Activated effector memory CD4-positive, alpha-beta T cell treated with anti-CD3 and anti-CD28 coated beads, Interleukin-2, amount 50 U/mL, for 16 hours (primary cell): ENCODE measurements around the gene TRAPPC11.

Experiments
- DNase-seq: peaks from one replicate; pipeline ENCODE4 v3.0.0-alpha.2; 2020

The TRAPPC11 gene

DNA sequence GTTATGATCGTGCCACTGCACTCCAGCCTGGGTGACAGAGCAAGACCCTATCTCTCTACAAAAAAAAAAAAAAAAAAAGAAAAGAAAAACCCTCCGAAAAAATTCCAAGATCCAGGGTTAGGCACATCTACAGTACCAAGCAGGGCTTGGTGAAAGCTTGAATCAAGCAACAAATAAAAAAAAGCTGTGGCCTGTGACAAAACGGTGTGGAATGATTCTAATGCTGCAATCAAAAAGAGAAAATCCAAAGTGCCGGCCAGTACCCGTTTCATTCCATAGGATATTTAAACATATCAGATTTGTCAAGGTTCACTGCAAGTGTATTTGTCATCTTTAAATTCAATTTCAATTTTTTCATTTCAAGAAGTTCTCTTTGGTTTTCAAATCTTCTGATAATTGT, 20.7 kb upstream of the TRAPPC11 start:
- DNase-seq = no peak

DNA sequence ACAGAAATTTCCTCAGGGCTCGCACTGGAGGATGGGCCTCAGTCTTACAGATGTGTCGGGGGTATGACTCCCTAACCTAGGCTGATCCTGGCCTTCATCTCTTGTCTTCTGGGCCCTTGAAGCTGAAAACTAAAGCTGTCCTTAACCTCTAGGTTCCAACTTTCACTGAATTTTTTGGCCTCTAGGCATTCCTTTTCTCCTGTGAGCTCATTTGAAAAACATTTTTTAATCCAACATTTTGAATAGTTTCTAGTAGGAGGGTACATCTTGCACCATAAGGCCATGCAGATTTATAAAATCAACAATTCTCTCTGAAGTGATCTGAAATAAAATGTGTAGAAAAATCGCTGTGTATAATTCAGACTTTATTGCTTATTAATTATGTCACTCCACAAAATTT, 19.8 kb upstream of the TRAPPC11 start:
- no peak for DNase-seq

GRCh38 chr4:183645326-183645725, 13.8 kb upstream of the TRAPPC11 start:
- no peak for DNase-seq

GRCh38 chr4:183657564-183657963, 1.5 kb upstream of the TRAPPC11 start:
- no peak for DNase-seq

GRCh38 chr4:183658362-183659028, 598 bp upstream of the TRAPPC11 start:
- peak; percentile 69 for DNase-seq

DNA sequence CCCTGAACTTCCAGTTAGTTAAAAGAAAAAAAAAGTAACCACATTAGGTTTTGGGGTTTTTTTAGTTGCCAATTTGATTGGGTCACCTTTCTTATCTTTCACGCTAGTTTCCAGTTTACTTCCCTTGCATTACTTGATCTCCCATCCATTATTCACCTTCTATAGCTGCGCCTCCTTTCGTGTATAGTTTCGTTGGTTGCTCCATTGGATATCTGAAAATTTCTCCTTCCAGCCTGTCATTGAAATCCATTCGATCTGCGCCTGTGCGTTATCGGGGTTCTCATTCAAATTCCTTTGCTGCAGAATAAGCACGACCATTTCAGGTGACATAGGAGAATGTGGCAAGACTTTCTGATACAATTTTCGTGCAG, 764 bp downstream of the TRAPPC11 start:
- no peak for DNase-seq

DNA sequence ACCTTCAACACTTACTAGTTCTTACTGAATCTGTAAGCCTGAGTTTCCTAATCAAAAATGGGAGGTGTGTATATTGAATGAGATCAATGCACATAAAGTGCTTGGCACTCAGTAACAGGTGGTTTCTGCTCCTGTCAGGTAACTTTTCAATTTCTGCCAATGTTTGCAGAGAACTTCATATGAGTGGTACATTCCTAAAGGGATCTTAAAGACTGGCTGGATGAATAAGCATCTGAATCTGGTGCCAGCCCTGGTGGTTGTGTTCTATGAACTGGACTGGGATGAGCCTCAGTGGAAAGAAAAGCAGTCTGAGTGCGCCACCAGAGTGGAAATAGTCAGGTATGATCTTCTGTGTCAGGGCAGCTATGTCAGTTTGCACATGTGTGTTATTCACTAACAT, 7.0 kb downstream of the TRAPPC11 start:
- no peak for DNase-seq

GRCh38 chr4:183670251-183670650, 11.2 kb downstream of the TRAPPC11 start:
- DNase-seq = no peak

GRCh38 chr4:183670960-183671555, 12.0 kb downstream of the TRAPPC11 start:
- DNase-seq = no peak

DNA sequence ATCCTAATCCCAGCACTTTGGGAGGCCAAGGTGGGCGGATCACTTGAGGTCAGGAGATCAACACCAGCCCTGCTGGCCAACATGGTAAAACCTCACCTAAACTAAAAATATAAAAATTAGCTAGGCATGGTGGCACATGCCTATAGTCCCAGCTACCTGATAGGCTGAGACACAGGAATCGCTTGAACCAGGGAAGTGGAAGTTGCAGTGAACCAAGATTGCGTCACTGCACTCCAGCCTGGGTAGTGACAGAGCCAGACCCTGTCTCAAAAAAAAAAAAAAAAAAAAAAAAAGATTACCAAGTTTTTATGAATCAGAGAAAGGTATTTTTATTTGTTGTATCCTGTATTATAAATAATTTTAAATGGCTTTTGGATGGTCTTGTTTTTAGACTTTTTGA, 15.1 kb downstream of the TRAPPC11 start:
- DNase-seq = no peak

DNA sequence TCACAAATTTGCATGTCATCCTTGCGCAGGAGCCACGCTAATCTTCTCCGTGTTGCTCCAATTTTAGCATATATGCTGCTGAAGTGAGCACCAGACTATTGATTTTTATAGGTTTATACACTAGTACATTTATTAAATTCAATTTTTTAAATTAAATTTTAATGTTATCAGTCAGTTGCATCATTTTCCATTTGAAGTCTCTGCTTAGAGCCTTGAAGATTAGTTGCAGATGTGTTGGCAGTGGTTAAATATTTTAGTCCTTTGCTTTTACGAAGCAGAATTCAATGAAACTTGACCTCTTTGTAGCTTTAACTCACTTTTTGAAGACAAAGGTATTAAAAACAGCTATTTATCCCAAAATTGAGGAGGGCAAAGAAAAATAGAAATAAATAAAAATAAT, 16.5 kb downstream of the TRAPPC11 start:
- no peak for DNase-seq

DNA sequence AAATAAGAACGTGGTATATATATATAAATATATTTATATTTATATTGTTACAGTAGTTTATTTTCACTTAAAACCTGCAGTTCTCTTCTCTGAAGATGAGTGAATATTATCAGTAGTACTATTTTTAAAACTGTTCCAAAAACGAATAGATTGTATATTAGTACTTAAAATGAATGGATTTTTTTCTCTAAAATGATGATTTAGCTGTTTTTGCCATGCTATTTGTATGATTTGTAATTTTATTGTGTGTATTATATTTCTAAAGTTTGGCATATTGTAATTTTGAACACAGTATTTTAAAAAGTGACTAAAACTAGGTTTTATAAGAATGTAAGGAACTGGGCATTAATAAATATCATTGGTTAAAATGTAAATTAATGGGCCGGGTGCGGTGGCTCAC, 22.0 kb downstream of the TRAPPC11 start:
- no peak for DNase-seq

- no peak for DNase-seq
Measured at GRCh38 chr4:183686461-183686860, 27.4 kb downstream of the TRAPPC11 start.

DNA sequence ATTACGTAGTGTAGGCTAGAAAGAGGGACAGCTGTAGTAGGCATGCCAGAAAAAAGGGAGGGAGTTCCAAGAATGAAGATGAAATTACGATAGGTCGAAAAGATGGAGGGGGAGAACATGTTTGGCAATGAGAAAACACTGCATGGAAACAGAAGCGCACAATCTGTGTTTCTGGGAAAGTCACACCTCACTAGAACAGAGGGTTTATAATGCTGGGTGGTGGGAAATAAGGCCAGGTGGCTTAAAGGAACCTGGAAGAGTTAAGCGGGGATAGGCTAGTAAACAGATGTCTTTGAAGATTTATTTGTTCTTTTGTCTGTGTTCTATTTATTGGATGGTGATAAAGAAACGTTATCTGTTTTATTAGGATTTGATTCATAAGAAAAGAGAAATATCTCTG, 29.1 kb downstream of the TRAPPC11 start:
- no peak for DNase-seq

DNA sequence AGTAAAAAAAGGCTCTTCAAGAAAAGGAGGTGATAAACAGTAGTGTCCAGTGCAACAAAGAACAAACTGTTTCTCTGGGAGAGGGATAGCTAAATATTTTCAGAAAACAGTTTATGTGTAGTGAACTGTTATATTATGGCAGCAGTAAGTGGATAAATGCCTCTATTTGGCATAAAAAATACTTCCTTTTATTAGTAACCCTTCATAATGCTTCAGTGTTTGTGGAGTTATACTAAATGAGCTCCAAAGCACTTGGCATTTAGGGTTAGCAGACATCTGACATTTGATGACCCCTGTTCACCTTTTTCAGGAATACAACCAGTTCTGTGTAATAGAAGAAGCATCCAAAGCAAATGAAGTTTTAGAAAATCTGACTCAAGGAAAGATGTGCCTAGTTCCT, 31.9 kb downstream of the TRAPPC11 start:
- no peak for DNase-seq

DNA sequence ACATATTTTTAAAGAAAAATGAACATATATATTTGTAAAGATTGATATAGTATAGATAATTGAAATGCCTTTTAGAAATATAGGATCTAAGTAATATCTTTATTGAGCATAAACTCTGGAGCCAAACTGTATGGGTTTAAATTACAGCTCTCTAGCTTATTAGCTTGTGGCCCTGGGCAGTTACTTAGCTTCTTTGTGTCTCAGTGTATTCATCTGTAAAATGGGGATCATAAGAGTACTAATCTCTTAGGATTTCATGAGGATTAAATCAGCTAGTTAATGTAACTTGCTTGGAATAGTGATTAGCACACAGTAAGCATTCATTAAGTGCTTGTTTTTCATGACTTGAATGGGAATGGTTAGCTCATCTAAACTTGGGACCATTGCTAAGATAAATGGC, 32.8 kb downstream of the TRAPPC11 start:
- DNase-seq = no peak

GRCh38 chr4:183698909-183699308, 39.8 kb downstream of the TRAPPC11 start:
- no peak for DNase-seq

DNA sequence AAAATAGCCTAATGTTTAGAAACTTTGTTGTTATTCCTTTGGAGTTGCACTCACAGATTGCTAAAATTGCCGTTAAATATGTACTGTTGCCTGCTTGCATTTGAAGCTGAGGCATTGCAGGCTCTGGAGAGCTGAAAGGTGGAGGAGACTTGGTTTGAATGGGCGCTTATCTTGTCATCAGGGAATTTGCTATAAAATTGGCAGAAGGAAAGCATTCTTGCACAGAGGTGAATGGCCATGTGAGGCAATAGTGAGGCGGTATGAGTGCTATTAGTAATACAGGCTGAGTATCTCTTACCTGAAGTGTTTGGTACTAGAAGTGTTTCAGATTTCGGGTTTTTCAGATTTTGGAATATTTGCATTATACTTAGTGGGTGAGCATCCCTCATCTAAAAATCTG, 41.3 kb downstream of the TRAPPC11 start:
- no peak for DNase-seq

DNA sequence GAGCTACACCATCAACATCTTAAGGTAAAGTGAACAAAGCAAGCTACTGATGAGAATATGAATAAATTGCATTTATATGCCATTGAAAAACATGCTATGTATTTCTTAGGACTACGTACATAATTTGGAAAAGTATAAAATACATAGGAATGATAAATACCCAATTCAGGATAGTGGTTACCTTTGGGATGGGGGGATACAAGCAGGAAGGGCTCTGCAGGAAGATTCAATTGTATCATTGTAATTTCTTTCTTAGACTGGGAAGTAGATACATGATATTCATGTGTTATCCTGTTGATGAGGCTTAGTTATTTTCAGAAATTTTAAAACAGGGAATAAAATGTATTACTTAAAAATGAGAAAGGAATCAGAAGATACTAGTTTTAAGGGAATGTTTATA, 43.4 kb downstream of the TRAPPC11 start:
- DNase-seq = no peak

DNA sequence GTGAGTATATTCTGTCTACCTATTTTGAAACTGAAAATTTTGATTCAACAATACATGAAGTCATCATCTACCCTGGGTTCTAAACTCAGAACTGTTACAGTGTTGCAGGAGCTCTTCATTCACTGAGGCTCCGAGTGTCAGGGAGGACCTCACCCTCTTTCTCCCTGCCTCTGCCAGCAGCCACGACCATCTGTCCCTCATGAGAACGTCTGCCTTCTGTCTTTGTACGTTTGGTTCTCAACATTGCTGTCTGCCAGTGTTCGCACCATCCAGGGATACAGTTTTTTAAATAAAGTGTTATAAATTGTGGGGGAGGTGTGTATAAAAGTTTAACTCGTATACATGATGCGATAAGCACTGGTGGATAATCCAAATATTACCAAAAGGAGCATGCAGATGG, 55.5 kb downstream of the TRAPPC11 start:
- no peak for DNase-seq

- no peak for DNase-seq
Measured at GRCh38 chr4:183716302-183716701, 57.2 kb downstream of the TRAPPC11 start.

- DNase-seq = no peak
Measured at GRCh38 chr4:183718876-183719275, 59.8 kb downstream of the TRAPPC11 start.

GRCh38 chr4:183721207-183722081, 62.4 kb downstream of the TRAPPC11 start:
- peak; percentile 75 for DNase-seq
